GM19035 (cell line): ENCODE results near the gene ANKS1A.
"Not testable (repeated sequence)": the region's sequence is repeated elsewhere in the genome, so short reads cannot be mapped to it uniquely, and the experiment has no call there.

Source experiments
- ATAC-seq: cut with Tn5 transposase; IDR thresholded peaks from one replicate; pipeline ENCODE4 v1.9.1; 2021; ENCODE audit not compliant: unreplicated experiment

The ANKS1A gene

DNA sequence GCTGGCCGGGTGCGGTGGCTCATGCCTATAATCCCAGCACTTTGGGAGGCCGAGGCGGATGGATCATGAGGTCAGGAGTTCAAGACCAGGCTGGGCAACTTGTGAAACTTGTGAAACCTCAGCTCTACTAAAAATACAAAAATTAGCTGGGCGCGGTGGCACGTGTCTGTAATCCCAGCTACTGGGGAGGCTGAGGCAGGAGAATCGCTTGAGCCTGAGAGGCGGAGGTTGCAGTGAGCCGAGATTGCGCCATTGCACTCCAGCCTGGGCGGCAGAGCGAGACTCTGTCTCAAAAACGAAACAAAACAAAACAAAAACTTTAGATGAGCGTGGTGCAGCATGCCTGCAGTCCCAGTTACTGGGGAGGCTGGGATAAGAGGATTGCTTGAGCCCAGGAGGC lies 3.2 kb upstream of the ANKS1A start:
- ATAC-seq, result not testable (repeated sequence)

DNA sequence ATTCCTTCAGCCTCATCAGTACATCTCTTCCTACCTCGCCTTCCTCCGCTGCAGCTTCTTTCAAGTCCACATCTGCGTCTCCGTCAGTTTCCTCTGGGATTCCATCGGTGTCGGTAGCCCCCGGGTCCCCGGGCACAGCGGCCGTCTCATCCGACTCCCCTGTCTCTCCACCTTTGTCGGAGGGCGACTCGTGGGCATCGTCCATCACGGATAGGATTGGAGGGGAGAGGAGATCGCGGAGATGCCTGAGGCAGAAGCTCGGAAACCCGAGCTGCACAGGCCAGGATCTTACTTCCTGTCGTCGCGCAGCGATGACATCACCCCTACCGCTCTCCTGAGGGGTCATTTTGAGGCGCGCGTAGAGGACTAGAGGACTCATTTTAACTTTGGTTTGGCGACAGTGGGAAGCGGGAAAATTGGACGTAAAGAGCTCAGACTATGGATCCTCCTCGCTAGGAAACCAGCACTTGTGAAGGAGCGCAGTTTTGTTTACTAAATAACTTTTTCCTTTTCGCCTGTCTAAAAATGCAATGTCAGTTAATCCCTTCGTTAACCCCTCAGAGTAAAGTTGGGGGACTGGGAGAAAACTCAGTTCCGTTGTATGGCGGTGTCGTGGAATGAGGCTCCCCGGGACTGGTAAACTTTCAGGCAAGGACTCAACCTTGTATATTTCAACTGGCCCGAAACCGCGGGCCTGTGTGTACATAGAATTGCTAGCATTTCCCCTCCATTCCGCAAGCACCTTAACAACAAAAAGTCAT lies 1.1 kb upstream of the ANKS1A start, which contains the start of gene TAF11:
Gene TAF11 (minus strand): TSS at position 290 of the 761 bp plus-strand sequence. CDS start 85 bp downstream, at position 205.
- peak; percentile 77 for ATAC-seq

DNA sequence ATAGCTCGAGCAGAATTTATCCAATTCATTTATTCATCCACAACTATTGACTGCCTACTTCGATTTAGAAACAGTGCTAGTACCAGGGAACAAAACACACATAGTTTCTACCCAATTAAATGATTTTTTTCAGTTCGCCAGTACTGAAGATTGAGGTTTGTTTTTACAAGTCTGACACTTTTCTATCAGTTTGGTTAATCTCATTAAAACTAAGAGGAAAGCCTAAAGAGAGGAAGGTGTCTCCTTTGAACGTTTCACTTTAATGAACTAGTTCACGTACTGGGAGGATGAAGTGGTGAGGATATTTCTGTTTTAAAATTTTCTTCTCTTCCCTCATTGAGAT lies 570 bp upstream of the ANKS1A start:
- ATAC-seq, result no peak

DNA sequence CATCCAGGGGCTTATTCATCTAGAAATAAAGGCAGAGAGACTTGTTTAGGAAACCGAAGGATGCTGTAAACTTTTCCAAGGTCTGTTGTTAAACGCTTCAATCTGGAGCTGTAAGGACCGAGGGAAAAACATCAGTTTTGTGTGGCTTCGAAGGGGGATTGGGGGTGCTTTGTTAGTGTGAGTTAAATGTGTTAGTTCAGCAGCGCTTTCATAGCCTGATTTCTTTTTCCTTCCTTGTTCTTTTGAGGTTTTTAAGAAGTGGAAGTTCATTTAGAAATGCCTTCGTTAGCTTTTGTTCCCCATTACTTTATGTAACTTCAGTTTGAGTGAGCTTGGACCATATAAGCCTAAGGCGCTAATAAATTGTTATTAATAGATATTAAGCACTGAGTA lies 1.5 kb downstream of the ANKS1A start:
- ATAC-seq, result no peak

DNA sequence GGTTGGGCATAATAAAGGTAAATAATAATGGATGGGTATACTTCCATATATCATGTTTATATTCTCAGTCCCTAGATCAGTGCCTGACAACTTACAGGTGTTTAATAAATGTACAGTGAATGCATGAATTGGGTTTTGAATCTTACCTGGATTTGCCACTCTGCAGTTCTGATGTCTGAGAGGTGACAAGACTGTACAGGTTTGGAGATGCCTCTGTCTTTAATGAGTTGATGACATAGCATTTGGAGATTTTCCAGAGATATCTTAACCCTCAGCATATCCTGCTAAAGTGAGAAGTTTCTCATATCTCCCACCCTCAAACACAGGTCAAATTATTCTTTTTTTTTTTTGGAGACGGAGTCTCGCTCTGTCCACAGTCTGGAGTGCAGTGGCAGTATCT lies 2.2 kb downstream of the ANKS1A start:
- ATAC-seq, result no peak

DNA sequence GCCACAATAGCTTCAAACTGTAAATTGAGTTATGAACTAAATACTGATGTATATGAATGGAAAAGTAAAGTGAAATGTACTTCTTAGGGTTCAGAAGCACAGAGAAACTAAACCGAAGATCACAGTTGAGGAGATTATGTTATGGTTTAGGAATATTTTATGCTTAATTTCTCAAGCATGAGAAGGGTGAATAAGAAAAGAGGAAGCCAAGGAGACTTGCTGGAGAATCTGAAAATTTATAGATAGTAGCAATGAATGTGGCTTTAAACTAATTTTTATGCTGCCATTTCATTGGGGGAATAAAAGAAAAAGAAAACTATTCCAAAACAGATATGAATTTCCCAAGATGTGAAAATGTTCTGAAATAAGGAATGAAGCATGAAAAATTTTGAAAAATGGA lies 5.6 kb downstream of the ANKS1A start:
- ATAC-seq, result no peak

DNA sequence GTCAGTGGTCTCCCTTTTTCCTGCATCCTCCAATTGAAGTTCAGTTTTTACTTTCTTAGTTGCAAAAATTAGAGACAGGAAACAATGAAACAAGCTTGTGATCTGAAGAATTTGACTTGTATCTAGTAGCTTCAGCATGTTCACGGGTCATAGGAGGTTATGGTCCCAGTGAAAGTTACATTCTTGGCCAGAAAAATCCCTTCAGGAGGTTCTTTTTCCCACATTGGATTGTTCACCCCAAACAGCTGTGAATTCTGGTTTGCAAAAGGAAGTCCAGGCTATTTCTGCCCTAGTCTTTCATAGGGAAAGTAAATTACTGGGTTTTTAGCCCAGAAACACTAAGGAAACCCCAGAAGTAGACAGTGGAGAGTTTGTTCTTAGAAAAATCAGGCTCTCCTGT lies 8.1 kb downstream of the ANKS1A start:
- no peak for ATAC-seq

DNA sequence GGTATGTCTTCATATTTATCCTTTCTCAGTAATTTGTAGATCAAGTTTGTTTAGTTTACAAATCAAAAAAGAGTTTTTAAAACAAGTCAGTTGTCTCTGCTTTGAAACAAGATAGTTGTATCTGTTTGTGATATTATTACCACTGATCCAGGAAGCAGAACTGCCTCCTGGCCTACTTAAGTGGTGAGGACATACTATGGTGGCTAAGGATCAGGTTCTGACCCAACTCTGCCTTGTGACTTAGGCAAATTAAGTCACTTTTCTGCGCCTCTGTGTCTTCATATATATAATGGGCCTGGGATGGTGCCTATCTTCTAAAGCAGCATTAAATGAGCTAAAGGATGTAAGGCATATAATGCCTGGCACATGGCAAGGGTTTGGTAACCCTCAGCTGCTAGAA lies 8.7 kb downstream of the ANKS1A start:
- no peak for ATAC-seq

DNA sequence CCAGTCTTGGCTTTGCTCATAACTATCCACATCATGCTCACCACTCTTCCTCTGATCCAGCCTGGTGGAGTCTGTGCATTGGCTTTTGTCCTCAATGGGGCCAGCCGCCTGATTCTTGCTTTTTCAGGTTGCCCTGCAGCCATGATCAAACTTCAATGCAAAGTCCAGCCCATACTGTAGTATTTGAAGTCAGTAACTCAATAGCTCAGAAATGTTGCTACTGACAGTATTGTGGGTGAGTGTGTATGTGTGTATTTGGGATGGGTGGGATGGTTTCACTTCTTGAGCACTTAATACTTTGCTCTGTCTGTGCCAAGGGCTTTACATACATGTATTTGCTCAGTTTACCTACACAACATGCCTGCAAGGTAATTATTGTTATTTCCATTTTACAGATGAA lies 10.7 kb downstream of the ANKS1A start:
- ATAC-seq, result not testable (repeated sequence)

DNA sequence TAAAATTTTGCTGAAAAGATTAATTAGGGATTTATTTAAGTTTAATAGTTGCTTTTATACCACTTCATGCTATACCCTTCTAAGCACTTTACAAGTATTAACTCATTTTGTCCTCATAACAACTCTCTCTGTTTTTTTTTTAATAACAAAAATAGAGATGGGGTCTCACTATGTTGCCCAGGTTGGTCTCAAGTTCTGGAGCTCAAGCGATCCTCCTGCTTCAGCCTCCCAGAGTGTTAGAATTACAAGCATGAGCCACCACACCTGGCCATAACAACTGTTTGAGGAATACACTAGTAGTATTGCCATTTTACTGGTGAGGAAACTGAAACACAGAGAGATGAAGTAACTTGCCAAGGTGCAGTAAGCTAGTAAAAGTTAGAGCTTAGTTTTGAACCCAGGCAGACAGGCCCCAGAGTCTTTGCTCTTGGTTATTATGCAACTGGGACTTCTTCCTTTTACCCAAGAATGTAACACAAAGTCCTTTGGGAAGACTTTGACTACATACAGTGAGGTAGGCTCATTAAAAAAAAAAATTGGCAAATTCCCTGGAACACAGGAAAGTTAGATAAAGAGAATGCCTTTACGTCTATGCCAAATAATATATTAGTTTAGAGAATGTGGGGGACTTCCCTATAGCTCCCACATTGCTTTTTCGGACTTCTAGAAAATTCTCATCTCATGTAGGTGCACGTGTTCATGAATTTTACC lies 11.4 kb downstream of the ANKS1A start:
- ATAC-seq, result no peak

DNA sequence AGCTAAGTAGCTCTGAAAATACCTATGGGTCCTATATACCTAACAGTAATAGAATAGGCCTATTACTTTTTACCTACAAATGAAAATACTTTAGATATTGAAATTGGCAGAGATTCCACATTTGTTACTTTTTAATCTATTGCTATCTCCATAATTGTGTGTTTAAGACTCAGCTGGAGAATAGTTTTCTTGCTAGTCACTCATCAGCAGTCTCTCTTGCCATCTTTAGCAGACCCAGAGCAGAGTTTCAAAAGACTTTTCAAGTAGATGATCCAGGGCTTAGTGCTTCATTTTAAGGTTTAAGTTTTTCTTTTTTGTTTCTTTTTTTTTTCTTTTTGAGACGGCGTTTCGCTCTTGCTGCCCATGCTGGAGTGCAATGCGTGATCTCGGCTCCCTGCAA lies 12.9 kb downstream of the ANKS1A start:
- no peak for ATAC-seq

DNA sequence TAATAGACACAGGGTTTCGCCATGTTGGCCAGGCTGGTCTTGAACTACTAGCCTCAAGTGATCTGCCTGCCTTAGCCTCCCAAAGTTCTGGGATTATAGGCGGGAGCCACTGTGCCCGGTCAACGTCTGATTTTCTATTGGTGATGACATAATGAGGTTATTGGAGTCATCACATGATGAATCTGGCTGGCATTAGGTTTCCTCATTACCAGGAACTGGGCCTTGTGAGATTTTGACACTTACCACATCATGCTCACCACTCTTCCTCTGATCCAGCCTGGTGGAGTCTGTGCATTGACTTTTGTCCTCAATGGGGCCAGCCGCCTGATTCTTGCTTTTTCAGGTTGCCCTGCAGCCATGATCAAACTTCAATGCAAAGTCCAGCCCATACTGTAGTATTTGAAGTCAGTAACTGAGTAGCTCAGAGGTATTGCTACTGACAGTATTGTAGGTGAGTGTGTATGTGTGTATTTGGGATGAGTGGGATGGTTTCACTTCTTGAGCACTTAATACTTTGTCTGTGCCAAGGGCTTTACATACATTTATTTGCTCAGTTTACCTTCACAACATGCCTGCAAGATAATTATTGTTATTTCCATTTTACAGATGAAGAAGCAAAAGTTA lies 16.0 kb downstream of the ANKS1A start:
- ATAC-seq, result no peak

DNA sequence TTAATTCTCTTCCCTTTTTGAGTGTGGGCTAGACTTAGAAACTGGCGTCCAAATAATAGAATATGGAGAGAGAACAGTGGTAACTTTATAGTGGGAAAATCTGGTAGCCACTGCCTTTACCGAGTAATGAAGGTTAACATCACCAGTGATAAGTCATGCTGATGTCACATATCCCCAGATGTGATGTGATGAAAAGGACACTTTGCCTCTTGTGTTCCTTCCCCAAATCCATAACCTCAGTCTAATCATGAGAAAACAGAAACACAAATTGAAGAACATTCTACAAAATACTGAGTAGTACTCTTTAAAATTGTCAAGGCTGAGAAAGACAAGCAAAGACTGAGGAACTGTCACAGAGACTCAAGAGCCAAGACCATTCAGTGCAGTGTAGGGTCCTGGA lies 17.8 kb downstream of the ANKS1A start:
- no peak for ATAC-seq

DNA sequence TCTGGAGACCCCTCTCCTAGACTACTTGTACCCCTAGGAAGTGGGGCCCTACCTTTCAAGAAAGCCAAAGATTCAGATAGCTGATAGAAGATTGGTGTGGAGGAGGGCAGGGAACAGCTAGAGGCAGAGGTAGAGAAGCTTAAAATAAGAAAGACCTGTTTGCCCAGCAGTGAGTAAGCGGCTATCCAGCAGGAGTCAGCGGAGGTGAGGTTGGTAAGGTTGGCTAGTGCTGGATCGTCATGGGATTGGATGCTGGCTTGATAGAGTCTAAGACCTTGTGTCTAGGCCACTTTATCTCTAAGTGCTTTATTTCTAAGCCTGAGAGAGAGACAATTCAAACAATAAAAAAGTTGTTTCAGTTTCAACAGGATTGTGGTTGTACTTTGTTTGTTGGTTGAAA lies 19.1 kb downstream of the ANKS1A start:
- ATAC-seq, result no peak

DNA sequence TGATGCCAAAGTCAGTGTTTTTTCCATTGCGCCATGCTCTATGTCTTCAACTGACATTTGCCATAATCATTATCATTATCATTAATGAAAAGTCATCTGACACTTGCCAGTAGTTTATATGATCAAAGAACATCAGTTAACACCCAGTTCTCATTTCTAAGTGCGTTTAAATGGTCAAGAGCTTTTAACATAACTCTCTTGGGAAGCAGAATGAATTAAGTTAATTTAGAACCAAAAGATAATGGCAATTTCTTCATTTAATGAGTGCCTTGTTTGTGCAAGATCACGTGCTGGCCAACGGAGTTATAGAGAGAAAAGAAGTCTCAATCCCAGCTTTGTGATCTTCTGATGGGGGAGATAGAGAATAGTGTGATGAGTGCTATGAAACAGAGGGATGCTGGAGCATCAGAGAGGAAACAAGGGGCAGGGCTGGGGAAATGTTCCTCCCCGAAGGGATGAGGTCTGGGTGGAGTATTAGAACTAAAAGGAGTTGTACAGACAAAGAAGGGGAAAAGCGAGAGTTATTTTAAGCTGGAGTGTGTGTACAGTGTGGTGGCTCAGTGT lies 20.3 kb downstream of the ANKS1A start:
- ATAC-seq, result no peak

DNA sequence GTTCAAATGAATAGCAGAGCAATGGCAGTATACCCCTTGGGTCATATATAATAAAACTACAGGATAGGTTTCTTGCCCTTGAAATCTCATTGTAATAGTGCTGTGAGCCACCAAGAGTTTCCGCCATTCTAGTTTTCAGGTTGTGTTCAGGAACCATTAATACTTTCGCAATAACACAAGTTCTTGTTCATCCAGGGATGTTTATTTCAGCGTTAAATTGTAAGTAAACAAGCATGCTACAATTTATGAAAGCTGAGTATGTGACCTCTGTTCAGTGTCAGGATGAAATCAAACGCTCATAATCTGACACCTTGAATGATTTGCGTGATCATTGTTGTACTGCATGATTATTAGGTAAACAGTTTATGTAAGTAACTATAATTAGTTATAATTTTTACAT lies 22.8 kb downstream of the ANKS1A start:
- ATAC-seq, result no peak

DNA sequence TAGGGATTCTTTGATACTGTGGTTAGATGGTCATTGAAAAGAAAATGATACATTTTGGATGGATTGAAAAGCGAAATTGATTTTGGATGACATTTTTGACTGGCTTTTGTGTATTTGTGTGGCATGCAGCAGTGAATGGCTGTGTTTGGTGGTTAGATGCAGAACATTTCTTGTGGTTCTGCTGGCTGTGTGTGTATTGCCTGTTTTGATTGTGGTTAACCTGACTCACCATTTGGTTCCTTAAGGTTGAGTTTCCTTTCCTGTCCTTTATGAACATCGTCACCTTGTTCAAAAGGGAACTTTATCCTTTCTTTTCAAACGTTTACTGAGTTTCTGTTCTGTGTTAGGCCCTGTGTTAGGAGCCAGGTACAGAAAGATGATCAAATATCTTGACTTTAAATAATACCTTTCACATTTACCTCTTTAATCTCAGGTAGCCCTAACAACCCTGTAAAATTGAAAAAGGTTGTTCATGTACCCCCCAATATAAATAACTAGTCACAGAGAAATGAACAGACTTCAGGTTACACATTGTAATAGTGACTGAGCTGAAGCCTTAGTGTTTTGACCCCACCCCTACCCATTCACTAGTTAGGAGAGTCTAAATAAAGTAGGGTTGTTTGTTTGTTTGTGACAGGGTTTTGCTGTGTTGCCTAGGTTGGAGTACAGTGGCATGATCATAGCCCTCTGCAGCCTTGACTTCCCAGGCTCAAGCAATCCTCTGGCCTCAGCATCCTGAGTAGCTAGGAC lies 23.8 kb downstream of the ANKS1A start:
- peak; percentile 73 for ATAC-seq

DNA sequence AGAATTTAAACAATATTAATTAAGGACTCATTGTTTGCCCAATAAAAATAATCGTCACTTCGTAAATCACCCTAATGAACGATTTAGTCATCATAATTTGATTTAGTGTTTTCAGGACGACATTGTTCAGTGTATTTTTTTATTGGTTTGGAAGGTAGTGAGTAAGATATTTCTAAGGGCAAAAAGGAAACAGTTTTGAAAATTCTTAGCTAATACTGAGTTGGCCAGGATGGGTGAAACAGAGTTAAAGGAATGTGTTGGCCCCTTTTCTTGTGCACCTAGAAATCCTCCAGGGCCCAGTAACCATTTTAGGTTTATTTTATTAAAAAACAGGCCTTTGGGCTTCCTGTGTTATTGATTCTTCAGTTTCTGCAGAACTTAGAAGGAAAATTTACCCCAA lies 25.3 kb downstream of the ANKS1A start:
- no peak for ATAC-seq

DNA sequence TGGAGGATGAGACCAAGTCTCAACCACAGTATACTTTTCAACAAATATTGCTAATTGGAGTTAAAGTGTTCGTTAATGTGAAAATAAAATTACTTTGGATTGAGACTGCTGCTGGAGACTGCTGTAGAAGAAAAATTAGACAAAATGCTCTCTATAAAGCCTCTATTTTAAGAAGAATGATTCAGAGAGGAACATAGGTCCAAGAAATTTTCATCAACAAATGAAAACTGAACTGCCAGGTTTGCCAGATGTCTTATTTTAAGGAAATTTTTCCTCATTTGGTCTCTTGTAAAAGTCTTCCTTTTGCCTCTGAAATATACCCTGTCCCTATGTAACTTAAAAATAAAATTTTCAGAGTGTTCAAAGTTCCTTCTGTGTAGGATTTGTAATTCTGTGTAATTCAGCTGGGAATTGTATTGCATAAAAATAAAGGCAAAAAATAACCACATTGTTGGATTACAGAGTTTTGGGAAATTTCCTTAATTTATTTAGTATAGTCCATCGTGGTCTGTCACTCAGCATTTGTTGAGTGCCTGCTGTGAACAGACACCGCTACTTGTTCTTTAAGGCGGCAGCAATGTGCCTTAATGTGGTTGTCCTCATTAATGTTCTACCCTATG lies 27.4 kb downstream of the ANKS1A start:
- no peak for ATAC-seq

DNA sequence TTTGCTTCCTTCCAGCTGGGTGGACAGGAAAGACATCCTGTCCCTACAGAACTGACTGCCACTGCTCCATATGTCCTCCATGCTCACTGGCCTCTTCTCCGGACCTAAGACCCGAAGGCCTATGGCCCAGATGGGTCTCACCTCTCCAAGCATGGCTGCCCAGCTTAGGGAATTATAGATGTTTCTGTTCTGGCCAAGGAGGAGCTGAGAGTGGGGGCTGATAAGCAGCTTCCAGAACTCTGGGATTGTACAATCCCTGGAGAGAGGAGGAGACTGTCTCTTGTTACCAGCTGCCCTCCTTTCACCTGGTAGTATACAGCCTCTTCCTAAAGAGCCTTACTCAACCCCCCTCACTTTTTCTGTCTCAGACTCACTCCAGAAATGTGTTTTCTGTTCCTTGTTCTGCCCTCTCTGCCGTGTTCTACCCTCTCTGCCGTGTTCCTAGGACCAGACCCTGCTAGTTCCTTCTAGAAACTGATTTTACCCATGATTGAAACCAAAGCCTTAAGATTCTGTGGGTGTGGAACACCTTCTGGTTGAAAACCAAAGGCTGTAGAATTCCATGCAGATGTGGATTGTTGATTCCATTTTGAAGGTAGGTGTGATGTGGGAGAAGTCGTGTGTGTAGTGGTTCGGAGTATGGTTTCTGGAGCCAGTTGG lies 28.7 kb downstream of the ANKS1A start:
- ATAC-seq, result no peak
